Limb (tissue), 2 donors: ENCODE results near the gene TPM1.

ENCODE experiments used
- DNase-seq, 2 donors: peaks; one replicate each; pipeline ENCODE4 v3.0.0-alpha.2; 2016; ENCODE audit errors: extremely low spot score in 2 of 2

Gene TPM1

GRCh38 chr15:63054985-63055384 is 12.4 kb downstream of the TPM1 start:
- DNase-seq, result no peak

DNA sequence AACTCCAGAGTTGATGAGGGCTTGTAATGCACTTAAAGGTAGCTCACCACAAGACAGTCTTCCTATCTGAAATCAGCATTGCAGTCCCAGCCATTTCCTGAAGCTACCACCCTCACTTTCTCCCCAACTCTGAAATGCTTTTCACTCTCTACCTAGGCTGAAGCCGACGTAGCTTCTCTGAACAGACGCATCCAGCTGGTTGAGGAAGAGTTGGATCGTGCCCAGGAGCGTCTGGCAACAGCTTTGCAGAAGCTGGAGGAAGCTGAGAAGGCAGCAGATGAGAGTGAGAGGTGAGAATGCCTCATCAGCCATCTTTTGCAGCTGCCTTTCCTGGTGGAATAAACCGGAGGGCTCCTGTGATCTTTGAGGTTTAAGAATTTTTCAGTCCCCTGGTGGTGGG is 14.3 kb downstream of the TPM1 start:
- peak in 1 of 2 donors; percentile 62 for DNase-seq

DNA sequence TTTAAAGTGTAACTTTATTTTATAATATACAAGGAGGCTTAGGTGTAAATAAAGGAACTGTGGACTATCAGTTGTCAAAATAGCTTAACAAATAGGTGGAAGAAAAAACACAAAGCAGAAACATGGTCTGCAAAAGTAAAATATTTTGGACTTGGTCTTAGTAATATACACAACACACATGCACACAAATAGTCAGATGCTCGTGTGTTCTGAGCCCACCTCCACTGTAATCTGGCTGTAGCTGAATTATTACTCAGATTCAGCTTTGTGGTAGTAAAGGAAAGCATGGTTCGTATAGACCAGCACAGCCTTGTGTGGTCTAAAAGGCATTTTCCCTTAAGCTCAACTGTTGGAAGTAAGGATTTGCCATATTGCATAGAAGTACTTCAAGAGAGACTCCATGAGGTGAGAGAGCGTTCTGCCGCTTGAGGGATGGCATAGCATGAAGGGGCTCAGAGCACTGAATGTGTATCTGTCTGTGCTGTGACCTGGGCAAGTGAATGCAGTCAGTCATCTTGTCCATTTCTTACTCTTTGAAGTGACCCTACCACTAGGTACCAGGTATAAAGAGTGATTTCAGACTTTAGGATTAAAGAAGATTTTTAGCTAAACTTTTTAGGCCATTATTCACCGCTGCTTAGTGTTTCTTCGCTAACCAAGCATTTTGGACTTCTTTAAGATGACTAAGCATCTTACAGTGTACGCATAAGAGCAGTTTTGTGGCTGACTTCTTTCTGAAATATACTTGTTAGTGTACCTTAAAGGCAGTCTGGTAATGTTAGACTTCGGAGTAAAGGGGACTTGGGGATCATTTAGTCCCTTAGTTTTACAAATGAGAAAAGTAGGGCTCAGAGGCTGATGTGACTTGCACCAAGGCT is 15.2 kb downstream of the TPM1 start:
- DNase-seq, result no peak

GRCh38 chr15:63059075-63059474 is 16.5 kb downstream of the TPM1 start:
- no peak for DNase-seq

DNA sequence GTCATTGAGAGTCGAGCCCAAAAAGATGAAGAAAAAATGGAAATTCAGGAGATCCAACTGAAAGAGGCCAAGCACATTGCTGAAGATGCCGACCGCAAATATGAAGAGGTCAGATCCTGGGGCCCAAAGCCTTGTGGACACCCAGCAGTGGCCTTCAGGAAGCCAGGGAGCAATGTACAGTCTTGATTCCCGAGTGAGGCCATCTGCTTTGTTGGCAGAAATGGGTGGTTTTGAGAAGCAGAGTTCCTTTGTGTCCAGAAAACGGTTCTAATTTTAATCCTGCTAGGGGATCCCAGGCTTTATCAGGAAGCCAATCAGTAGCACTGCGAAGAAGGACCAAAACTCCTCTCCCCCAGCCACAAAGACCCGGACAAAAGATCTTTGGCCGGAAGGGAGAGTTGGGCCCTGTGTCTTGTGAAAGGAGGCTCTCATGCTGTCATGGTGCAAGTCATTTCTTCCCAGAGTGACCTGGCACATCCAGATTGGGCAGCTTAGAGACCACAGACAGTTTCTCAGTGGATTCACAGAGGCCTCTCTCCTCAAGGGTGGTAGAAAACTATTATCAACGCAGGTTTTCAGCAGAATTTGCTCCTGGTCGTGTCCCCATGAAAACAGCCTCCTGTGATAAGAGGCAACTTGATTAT is 17.1 kb downstream of the TPM1 start:
- DNase-seq, result no peak

- DNase-seq, result no peak
Observed at GRCh38 chr15:63060699-63061098, 18.2 kb downstream of the TPM1 start.

DNA sequence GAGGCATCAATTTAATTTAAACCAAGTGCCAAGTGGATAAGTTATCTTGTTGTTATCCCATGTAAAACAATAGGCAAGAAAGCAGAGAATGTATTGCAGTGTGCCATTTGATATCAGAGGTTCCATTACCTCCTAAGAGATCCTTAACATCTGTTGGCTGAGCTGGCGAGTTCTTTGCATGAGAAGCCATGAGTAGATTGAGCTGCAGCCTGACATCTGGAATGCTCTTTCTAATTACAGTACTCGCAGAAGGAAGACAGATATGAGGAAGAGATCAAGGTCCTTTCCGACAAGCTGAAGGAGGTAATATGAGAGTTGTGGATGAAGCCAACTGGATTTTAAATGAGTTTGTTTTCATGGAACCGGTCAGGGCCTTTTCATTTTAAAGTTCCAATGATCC is 19.4 kb downstream of the TPM1 start:
- DNase-seq, result no peak

- DNase-seq, result no peak
Observed at GRCh38 chr15:63063164-63063756, 20.7 kb downstream of the TPM1 start.

DNA sequence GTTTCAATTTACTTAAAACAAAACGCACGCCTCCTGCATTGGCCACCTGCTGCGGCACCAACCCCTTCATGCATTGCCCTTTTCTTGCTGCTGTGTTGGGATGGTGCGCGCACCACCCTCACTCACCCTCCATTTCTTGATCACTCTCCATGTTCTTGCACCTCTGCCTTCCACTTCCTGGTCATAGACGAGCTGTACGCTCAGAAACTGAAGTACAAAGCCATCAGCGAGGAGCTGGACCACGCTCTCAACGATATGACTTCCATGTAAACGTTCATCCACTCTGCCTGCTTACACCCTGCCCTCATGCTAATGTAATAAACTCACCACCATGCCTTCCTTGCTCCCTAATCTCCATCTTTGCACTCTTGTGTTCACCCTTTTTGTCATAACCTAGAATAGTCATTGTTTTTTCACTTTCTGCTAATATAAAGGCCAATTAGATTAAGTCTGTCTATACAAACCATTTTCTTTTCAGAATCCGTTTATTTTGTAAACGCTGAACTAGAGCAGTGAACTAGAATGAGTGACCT is 21.4 kb downstream of the TPM1 start:
- no peak for DNase-seq

DNA sequence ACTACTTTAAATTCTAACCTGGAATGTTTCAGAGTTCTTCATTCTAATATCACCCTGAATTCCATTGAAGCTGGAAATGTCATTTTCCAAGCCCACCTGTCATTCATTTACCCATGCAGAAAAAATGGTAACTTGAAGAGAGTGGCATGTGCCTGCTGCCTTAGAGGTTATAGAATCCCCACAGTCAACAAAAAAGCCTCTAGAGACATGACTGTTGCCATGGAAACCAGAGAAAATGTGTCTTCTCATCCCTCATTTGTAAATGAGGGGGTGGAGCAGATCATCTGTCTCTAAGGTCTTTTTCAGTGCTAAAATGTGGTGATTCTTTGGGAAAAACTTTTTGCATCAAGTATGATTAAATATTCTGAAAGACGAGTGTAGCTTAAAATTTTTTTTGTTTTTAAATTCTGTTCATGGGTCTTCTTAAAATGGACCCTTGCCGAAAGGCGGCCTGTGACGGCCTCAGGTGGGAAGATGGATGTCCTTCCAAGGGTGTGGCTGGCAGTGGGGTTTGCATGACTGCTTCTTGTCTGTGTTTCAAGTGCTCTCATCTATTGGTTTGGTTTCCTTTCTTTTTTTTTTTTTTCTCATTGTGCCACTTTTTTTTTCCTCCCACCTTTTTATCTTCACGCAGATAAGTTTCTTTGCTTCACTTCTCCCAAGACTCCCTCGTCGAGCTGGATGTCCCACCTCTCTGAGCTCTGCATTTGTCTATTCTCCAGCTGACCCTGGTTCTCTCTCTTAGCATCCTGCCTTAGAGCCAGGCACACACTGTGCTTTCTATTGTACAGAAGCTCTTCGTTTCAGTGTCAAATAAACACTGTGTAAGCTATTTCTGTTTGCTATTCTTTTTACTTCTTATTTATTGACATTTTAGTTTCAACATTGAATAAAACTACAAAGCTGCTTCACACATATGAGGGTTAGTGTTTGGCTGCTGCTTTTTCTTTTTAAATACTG is 23.0 kb downstream of the TPM1 start:
- DNase-seq, result no peak

DNA sequence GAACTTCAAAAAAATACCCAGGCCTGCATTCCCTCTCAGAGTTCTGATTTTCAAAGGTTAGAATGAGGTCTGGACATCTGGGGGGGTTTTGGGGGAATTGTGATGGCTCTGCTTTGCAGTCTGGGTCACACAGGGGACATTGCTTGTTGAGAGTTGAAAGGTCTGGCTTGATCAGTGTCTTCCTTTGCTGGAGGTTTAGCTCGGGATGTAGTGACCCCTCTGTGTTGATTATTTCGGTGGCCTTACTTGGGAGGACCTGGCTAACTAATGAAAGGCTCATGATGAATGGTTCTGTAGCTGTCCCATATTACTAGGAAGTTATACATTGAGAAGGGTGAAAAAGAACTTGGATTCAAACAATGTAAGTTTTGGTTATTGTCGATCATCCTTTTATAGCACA is 23.7 kb downstream of the TPM1 start:
- DNase-seq, result no peak

DNA sequence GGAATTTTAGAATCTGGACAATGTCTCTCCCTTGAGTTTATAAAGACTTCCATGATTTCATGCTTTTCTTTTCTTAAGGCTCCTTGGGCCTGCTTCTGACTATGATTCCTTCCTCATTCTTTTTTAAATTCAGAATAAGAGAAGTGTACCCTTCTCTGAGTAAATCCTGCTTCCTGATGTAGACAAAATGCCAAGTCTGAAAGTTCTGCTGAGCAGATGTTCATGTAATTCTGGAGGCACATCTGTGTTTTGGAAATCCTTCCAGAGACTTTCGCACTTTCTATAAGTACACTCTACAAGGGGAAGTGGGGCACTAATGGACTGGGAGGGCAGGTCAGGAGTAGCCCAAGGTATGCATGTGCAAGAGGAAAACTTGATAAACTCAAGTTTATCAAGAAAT is 24.8 kb downstream of the TPM1 start:
- DNase-seq, result no peak

GRCh38 chr15:63067976-63068743 is 25.6 kb downstream of the TPM1 start:
- DNase-seq, result no peak

GRCh38 chr15:63069616-63070090 is 27.1 kb downstream of the TPM1 start:
- no peak for DNase-seq

DNA sequence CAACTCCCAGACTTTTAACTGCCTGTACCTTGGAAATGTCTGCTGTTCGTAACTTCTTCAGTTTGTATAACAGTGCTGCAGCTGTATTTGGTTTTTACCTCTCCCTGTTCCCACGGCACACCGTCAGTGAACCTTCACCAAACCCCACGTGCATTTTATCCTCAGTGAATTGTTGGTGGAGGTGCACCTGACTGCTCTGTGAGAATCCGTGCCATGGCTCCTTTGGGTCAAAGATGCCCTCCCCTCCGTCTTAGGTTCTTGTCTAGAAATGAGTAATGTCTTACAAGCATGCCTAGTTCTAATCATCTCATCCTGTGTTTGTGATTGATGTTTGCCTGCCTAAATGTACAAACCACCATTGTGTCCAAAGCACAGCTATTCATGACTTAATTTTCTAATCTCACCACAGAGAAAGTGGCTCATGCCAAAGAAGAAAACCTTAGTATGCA is 28.2 kb downstream of the TPM1 start:
- DNase-seq, result no peak

DNA sequence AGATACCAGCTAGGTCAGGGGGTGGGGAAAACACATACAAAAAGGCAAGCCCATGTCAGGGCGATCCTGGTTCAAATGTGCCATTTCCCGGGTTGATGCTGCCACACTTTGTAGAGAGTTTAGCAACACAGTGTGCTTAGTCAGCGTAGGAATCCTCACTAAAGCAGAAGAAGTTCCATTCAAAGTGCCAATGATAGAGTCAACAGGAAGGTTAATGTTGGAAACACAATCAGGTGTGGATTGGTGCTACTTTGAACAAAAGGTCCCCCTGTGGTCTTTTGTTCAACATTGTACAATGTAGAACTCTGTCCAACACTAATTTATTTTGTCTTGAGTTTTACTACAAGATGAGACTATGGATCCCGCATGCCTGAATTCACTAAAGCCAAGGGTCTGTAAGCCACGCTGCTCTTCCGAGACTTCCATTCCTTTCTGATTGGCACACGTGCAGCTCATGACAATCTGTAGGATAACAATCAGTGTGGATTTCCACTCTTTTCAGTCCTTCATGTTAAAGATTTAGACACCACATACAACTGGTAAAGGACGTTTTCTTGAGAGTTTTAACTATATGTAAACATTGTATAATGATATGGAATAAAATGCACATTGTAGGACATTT is 28.9 kb downstream of the TPM1 start:
- DNase-seq, result no peak

DNA sequence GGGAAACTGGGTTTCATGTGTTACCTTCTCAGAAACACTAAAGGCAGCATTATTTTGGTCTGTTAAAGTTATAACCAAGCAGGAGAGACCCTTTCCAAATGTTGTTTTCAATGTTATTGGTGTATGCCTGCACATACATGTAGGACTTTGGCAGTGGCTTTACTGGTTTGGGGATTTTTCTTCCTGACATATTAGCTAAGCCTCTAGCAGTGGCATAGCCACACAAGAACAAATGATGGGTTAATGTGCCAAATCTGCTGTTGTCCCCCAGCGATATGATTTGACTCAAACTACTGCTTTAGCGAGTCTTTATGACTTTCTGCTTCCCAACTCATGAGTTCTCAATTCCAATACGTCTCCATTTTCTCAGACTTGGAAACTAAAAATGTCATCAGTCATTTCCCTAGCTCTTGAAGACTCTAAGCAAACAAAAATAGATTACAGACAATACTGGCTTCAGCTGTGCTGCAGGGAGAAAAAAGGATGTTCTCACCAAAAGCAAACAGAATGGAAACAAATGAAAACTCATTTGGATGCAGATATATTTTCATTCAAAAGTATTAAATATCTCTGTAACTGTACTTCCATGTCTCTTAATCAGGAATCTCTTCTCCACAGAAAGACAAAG is 29.6 kb downstream of the TPM1 start:
- DNase-seq, result no peak

DNA sequence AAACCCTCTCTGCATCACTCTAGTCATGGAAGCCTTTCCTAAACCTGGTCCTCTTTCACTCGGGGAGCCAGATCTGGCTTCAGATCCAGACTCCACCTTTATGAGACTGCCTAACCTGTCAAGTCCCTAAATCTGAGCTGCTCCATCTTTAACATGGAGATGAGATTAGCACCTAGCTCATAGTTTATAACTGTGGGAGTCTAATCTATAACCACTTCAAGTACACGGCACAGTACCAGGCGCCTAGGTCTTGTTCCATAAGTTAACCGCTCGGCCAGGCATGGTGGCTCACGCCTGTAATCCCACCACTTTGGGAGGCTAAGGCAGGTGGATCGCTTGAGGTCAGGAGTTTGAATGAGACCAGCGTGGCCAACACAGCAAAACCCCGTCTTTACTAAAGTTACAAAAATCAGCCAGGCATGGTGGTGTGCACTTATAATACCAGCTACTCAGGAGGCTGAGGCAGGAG is 30.3 kb downstream of the TPM1 start:
- DNase-seq, result no peak

DNA sequence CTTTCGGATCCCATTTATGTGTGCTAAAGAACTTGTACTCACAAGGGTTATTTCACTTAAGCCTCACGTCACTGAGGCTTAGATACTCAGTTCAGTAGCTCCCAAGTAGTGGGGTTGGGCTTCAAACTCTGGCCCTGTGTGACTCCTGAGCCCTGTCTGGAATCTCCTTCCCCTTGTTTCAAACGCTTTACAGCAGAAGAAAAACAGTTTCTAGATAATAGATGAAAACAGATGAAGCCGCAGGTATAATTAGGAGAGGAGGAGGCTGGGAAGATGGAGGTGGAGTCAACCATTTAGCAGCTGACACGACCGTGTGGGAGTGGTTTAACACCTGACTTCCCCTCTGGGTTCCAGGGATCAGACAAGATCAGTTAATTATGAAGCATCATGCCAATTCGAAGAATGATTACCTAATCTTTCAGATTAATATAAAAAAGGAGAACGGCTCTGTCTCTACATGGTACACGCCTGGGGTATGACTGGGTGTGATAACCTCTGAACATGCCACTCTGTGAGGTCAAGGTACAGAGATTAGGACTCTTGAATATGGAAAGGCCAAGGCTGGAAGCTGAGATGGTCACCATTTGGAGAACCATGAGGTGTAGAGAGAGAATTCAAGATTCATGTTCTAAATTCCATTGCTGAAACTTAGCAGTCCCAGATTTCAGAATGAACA is 31.1 kb downstream of the TPM1 start:
- no peak for DNase-seq
